H4 (cell line): ENCODE data around the gene SCN2B. TPM values are rescaled to one million over a fixed set of nuclear protein-coding genes. Genes with fewer than 3 reads are reported as not detected.
A peak's percentile ranks its signal among the peaks of the same experiment; 100 is the strongest.

Source experiments
- DNase-seq: peaks from one replicate; pipeline ENCODE4 v3.0.0-alpha.2; 2015; ENCODE audit warnings: low spot score
- total RNA-seq: library from RNA; depleted of rRNA; stranded (reverse); fragments of >200 nt; shearing (Covaris generic); gene quantifications from 2 replicates; pipeline ENCODE4 v1.2.3, GENCODE V29; 2014

The SCN2B gene
- total RNA-seq, 1 experiment from 2014 or later = not detected

- DNase-seq = peak; percentile 43
Measured at GRCh38 chr11:118175031-118175992, 1.1 kb downstream of the SCN2B start.

GRCh38 chr11:118174006-118174567 is 2.4 kb downstream of the SCN2B start:
- no peak for DNase-seq

GRCh38 chr11:118172356-118172755 is 4.1 kb downstream of the SCN2B start:
- DNase-seq = no peak

GRCh38 chr11:118171269-118172062 is 5.0 kb downstream of the SCN2B start:
- DNase-seq = peak; percentile 57

- DNase-seq = no peak
Measured at GRCh38 chr11:118170882-118171268, 5.6 kb downstream of the SCN2B start.

- DNase-seq = no peak
Measured at GRCh38 chr11:118170231-118170630, 6.2 kb downstream of the SCN2B start.

- no peak for DNase-seq
Measured at GRCh38 chr11:118169300-118170140, 6.9 kb downstream of the SCN2B start.

GRCh38 chr11:118168751-118169150 is 7.7 kb downstream of the SCN2B start:
- no peak for DNase-seq

GRCh38 chr11:118168316-118168715 is 8.1 kb downstream of the SCN2B start:
- no peak for DNase-seq

- DNase-seq = no peak
Measured at GRCh38 chr11:118167906-118168305, 8.5 kb downstream of the SCN2B start.

GRCh38 chr11:118167253-118167652 is 9.2 kb downstream of the SCN2B start:
- no peak for DNase-seq

- no peak for DNase-seq
Measured at GRCh38 chr11:118166641-118167040, 9.8 kb downstream of the SCN2B start.

- DNase-seq = no peak
Measured at GRCh38 chr11:118164885-118165284, 11.6 kb downstream of the SCN2B start.

- DNase-seq = no peak
Measured at GRCh38 chr11:118163494-118163893, 12.9 kb downstream of the SCN2B start.

GRCh38 chr11:118162846-118163245 is 13.6 kb downstream of the SCN2B start:
- no peak for DNase-seq

- no peak for DNase-seq
Measured at GRCh38 chr11:118161786-118162185, 14.7 kb downstream of the SCN2B start.

- no peak for DNase-seq
Measured at GRCh38 chr11:118157186-118157895, 19.1 kb downstream of the SCN2B start.

GRCh38 chr11:118156531-118157185 is 19.8 kb downstream of the SCN2B start:
- no peak for DNase-seq

GRCh38 chr11:118155776-118156530 is 20.5 kb downstream of the SCN2B start:
- no peak for DNase-seq
